Lower leg skin (tissue), 4 donors: ENCODE results near the gene TKTL1. TPM values are rescaled to one million over a fixed set of nuclear protein-coding genes. Genes with fewer than 3 reads are reported as not detected.

ENCODE experiments used
- DNase-seq, 2 donors: peaks; one replicate each; pipeline ENCODE4 v3.0.0-alpha.2; 2019; ENCODE audit warnings: low spot score in 2 of 2
- H3K4me3 ChIP-seq: fragments of 200-600 bp; sonication (generic); 2 replicates; pipeline ENCODE4 v1.5.1; 2017; ENCODE audit warnings: mild to moderate bottlenecking, low read depth; ENCODE audit not compliant: poor library complexity, severe bottlenecking
- POLR2A ChIP-seq, 2 donors: fragments of 450-650 bp; IDR thresholded peaks; one replicate each; pipeline ENCODE4 v1.6.1; 2016 to 2017; ENCODE audit warnings: antibody characterized with exemption in 2 of 2, mild to moderate bottlenecking in 1 of 2, moderate library complexity in 1 of 2
- WGBS, 2 donors: methylation state at CpG; one replicate each; pipeline ENCODE4 v1.1.5; 2018; 5-methylcytosine and 5-hydroxymethylcytosine counted together
- intact Hi-C: fragments of 100-400 bp; cut with DNase I; formaldehyde crosslinking; loops from one replicate; pipeline ENCODE4 v1.15.0; 2023; ENCODE audit warnings: low total_unique reads
- total RNA-seq, 4 donors: library from RNA; depleted of rRNA; stranded (reverse); fragments of >200 nt; gene quantifications; one replicate each; pipeline ENCODE4 v1.1.0, GENCODE V29; 2016
- TF ChIP-seq, protein P1 (sequence below), 3 donors: fragments of 450-650 bp; IDR thresholded peaks; one replicate each; pipeline ENCODE4 v1.5.1; 2016; ENCODE audit warnings: antibody characterized with exemption in 3 of 3, mild to moderate bottlenecking in 3 of 3, moderate library complexity in 2 of 3

The TKTL1 gene
- total RNA-seq, 4 donors from 2014 or later: 0.42 to 1.1 (median 0.46) TPM; not detected in 1

GRCh38 chrX:154355776-154356140, 60.2 kb downstream of the TKTL1 start:
- TF ChIP-seq POLR2A (IDR thresholded peaks at IDR 0.05): no peak
- TF ChIP-seq, protein P1, sequence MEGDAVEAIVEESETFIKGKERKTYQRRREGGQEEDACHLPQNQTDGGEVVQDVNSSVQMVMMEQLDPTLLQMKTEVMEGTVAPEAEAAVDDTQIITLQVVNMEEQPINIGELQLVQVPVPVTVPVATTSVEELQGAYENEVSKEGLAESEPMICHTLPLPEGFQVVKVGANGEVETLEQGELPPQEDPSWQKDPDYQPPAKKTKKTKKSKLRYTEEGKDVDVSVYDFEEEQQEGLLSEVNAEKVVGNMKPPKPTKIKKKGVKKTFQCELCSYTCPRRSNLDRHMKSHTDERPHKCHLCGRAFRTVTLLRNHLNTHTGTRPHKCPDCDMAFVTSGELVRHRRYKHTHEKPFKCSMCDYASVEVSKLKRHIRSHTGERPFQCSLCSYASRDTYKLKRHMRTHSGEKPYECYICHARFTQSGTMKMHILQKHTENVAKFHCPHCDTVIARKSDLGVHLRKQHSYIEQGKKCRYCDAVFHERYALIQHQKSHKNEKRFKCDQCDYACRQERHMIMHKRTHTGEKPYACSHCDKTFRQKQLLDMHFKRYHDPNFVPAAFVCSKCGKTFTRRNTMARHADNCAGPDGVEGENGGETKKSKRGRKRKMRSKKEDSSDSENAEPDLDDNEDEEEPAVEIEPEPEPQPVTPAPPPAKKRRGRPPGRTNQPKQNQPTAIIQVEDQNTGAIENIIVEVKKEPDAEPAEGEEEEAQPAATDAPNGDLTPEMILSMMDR (IDR thresholded peaks at IDR 0.05): no peak
- H3K4me3 ChIP-seq: no peak overlapping the region
- intact Hi-C loops: no loop called here
- DNase-seq: no peak
- 62 to 80% methylated on average over 2 to 9 of the region's 12 CpGs for WGBS, 2 donors

DNA sequence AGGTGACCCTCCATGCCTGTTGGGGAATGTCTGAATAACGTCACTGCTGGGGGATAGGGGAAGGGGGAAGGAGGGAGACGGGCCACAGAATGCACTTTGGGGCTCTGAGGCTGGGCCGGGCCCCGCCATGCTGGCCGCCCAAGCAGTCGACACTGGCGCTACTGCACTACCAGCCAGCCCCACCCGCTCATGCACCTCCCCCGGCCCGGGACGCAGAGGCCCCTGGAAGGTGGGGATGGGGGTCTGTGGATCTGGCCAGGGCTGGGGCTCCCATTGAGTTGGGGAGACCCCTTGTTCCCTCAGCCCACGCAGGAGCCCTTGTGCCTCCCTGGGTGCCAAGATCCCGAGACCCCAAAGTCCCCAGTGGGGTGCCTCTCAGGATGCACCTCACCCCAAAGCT, 61.0 kb downstream of the TKTL1 start:
- H3K4me3 ChIP-seq: no peak overlapping the region
- intact Hi-C loops: no loop called here
- DNase-seq: no peak
- TF ChIP-seq, protein P1 (IDR thresholded peaks at IDR 0.05): no peak
- TF ChIP-seq POLR2A (IDR thresholded peaks at IDR 0.05): no peak
- WGBS, 2 donors: 73 to 84% methylated on average over 3 to 13 of the region's 13 CpGs

- intact Hi-C loops: no loop called here
- WGBS, 2 donors: 88 to 89% methylated on average over 6 to 27 of the region's 27 CpGs
Measured at GRCh38 chrX:154357205-154357604, 61.6 kb downstream of the TKTL1 start.

DNA sequence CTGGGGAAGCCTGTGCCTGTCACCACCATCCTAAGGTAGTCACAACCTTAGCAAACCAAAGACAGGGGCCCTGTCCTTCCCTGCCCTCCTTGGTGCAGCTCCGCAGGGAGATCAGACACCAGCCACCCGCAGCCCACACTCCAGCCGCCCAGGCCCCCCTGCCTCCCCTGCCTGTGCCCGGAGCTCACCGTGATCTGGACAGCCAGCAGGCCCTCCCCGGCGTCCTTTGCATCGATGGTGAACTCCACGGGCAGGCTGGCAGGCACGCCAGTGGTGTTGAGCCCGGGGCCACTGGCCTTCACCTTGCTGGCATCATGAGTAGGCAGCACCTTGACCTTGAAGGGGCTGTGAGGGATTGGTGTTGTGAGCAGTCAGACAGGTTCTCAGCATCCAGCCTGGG, 62.4 kb downstream of the TKTL1 start:
- TF ChIP-seq, protein P1 (IDR thresholded peaks at IDR 0.05): no peak
- TF ChIP-seq POLR2A (IDR thresholded peaks at IDR 0.05): no peak
- intact Hi-C loops: no loop called here
- no peak for DNase-seq
- 92 to 93% methylated on average over 3 to 11 of the region's 11 CpGs for WGBS, 2 donors
- H3K4me3 ChIP-seq: no peak overlapping the region

More at GRCh38 chrX:154357205-154357604, 61.6 kb downstream of the TKTL1 start:
- H3K4me3 ChIP-seq: no peak overlapping the region
- no peak for DNase-seq
- TF ChIP-seq POLR2A (IDR thresholded peaks at IDR 0.05): no peak
- TF ChIP-seq, protein P1 (IDR thresholded peaks at IDR 0.05): no peak

- TF ChIP-seq POLR2A (IDR thresholded peaks at IDR 0.05): no peak
- TF ChIP-seq, protein P1 (IDR thresholded peaks at IDR 0.05): no peak
- H3K4me3 ChIP-seq: no peak overlapping the region
- WGBS, 2 donors: 86 to 98% methylated on average over 3 to 6 of the region's 6 CpGs
- intact Hi-C loops: no loop called here
- DNase-seq: no peak
Measured at GRCh38 chrX:154358829-154359228, 63.2 kb downstream of the TKTL1 start.
